HG02763 (cell line): ENCODE data around the gene TMC7.
"Not testable (repeated sequence)": the region's sequence is repeated elsewhere in the genome, so short reads cannot be mapped to it uniquely, and the experiment has no call there.

ENCODE experiments used
- ATAC-seq: cut with Tn5 transposase; IDR thresholded peaks from one replicate; pipeline ENCODE4 v1.9.1; 2021; ENCODE audit warnings: mild to moderate bottlenecking, moderate library complexity; ENCODE audit not compliant: unreplicated experiment

The TMC7 gene

GRCh38 chr16:18975109-18975508 lies 8.6 kb upstream of the TMC7 start:
- ATAC-seq, result no peak

DNA sequence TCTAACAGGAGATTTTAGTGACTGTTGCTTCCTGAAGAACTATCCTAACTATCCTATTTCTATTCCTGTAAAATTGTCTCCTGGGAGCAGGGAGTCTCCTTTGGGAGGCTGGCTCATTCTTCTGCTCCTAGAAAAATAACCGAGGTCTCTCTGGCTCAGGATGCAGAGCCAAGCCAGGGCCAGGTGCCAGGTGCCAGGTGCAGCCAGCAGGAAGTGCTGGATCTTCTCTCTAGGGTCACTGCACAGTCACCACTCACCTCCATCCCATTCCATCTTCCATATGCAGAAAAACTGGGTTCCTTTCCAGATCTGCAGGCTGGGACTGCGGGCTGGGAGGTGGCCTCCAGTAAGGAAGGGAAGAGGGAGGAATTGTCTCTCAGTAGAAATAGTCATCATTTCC lies 3.8 kb upstream of the TMC7 start:
- ATAC-seq, result no peak

GRCh38 chr16:18984435-18985005 lies 786 bp downstream of the TMC7 start:
- ATAC-seq, result no peak

DNA sequence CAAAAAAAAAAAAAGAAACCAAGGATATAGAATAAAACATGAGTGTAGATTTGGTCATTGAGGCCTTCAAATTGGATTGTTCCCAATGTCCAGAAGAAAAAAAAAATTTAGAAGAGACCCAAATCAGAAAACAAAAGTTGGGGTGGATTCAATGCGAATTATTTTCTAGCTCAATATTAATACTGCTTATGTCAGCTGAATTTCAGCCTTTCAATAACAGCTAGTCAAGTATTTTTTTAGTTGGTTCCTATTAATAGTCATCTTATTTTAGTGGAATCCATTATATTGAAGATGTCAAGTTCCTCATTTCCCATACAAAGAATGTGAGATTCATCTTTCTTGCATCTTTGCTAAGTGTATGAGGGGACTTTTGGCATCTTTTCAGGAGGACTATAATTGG lies 1.5 kb downstream of the TMC7 start:
- not testable (repeated sequence) for ATAC-seq

- not testable (repeated sequence) for ATAC-seq
These were observed 8.0 kb downstream of the TMC7 start for GRCh38 chr16:18991731-18992130.

DNA sequence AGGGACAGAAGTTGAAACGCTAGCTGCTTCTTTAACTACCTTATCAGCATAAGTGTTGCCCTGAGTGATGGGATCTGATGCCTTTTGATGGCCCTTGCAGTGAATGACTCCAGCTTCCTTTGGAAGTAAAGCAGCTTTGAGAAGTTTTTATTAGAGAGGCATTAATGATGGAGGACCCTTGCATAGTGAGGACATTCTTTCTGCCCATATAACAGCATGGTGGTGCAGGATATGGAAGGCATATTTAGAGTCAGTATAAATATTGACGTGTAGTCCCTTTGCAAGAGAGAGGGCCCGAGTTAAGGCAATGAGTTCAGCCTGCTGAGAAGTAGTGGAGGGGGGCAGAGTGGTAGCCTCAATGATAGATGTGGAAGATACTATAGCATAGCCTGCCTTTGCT lies 9.8 kb downstream of the TMC7 start:
- ATAC-seq, result not testable (repeated sequence)

DNA sequence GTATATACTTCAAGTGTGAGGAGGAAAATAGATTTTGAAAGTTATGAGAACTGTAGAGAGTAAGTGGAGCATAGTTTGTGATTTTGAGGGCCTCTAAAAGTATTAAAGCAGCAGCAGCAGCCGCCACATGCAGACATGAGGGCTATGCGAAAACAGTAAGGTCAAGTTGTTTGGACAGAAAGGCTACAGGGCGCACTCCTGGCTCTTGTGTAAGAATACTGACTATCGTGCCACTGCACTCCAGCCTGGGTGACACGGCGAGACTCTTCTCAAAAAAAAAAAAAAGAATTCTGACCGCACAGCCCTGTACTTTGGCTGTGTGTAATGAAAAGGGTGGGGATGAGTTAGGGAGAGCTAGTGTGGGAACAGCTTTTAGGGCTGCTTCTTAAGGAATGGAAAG lies 10.4 kb downstream of the TMC7 start:
- ATAC-seq, result not testable (repeated sequence)

- ATAC-seq, result not testable (repeated sequence)
These were observed 11.7 kb downstream of the TMC7 start for GRCh38 chr16:18995406-18995805.

GRCh38 chr16:18996536-18996935 lies 12.8 kb downstream of the TMC7 start:
- ATAC-seq, result not testable (repeated sequence)

DNA sequence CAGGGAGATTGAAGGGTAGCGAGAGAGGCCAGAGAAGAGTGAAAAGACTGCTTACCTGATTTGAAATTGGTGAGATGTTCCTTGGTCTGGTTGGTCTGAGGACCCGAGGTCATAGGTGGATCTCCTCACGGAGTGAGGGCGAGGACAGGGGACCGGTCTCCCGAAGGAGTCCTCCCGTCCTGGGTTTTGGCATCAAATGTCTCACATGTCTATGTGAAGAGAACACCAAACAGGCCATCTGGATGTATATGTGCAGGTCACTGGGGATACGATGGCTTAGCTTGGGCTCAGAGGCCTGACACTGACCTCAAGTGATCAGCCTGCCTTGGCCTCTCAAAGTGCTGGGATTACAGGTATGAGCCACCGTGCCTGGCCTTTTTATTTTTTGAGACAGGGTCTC lies 13.3 kb downstream of the TMC7 start:
- not testable (repeated sequence) for ATAC-seq

DNA sequence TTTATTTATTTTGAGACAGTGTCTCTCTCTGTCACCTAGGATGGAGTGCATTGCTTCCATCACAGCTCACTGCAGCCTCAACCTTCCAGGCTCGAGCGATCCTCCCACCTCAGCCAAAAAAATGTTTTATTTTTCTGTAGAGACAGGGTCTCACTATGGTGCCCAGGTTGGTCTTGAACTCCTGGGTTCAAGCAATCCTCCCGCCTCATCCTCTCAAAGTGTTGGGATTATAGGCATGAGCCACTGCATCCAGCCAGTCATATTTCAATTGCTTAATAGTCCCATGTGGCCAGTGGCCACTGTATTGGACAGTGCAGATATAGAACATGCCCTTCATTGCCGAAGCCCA lies 15.3 kb downstream of the TMC7 start:
- no peak for ATAC-seq

DNA sequence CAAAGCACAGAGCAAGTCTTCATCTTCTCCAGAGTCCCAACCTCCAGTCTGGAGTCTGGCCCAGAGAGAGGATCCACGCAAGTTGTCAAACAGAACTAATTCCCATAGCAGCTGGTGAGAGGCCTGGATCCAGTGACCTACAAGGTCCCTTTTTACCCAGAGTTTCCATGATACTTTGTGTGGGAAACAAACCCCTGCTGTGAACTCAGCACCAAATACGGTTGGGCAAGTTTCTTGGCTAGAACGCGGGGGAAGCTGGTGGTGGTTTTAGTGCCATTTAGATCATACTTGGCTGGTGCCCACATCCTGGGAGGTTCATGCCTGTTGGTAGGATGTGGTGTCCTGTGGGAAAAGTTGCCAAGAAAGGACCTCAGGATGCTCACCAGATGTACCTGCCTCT lies 18.1 kb downstream of the TMC7 start:
- ATAC-seq, result no peak

- ATAC-seq, result no peak
These were observed 20.2 kb downstream of the TMC7 start for GRCh38 chr16:19003935-19004334.

- ATAC-seq, result no peak
These were observed 22.1 kb downstream of the TMC7 start for GRCh38 chr16:19005561-19006445.

GRCh38 chr16:19006446-19007315 lies 22.9 kb downstream of the TMC7 start:
- no peak for ATAC-seq

GRCh38 chr16:19008245-19009169 lies 24.8 kb downstream of the TMC7 start:
- ATAC-seq, result no peak

- no peak for ATAC-seq
These were observed 27.5 kb downstream of the TMC7 start for GRCh38 chr16:19011169-19011731.

DNA sequence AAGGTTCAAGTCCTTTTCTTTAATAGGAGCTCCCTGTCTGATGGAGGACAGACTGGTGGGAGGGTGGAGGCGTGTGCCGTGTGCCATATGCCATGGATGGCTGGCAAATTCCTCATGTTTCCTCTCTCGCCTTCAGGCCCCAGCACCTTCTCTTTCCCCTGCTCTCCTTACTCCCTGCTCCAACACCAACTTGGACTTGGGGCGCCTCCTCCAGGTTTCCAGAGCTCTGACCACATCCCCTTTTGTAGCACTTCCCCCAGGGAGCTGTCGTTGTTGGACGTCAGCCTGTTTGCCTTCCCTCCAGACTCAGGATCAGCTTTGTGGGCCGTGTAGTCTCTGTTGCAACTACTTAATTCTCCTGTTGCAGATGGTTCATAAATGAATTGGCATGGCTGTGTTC lies 30.7 kb downstream of the TMC7 start:
- no peak for ATAC-seq

DNA sequence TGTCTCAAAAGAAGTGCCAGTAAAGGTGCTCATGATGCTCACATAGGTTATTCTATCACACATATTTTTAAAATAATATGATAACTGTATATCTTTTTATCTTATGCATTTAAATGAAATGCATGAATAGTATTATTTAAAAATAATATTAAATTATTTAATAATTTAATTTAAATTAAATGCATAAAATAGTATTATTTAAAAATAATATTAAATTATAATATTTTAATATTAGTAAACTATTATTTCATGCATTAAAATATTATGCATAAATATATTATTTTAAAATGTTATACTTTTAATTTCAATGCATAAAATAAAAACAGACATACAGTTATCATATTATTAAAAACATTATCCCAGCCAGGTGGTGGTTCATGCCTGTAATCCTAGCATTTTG lies 33.4 kb downstream of the TMC7 start:
- no peak for ATAC-seq

- no peak for ATAC-seq
These were observed 37.0 kb downstream of the TMC7 start for GRCh38 chr16:19020689-19021088.
